Uterus (tissue), 2 donors: ENCODE data around the gene BCR.

Experiments
- CTCF ChIP-seq, 4 experiments: fragments of 200-600 bp in 2 of 4; fragments of 450-650 bp in 2 of 4; sonication (generic) in 2 of 4; IDR thresholded peaks; one replicate each; pipeline ENCODE4 v1.5.1; 2016 to 2019; ENCODE audit warnings: antibody characterized with exemption in 4 of 4, mild to moderate bottlenecking in 2 of 4, moderate library complexity in 1 of 4
- POLR2A ChIP-seq, 2 donors: fragments of 450-650 bp; IDR thresholded peaks; one replicate each; pipeline ENCODE4 v1.6.1; 2016; ENCODE audit warnings: antibody characterized with exemption in 2 of 2, mild to moderate bottlenecking in 1 of 2, moderate library complexity in 1 of 2

GRCh38 chr22:23246982-23247766, 66.9 kb downstream of the BCR start:
- no peak for TF ChIP-seq CTCF (IDR thresholded peaks at IDR 0.05)
- no peak for TF ChIP-seq POLR2A (IDR thresholded peaks at IDR 0.05)
